ENCODE results near the gene GPC5.

- TF ChIP-seq CTCF (IDR thresholded peaks at IDR 0.05), result no peak
- no peak for TF ChIP-seq POLR2A (IDR thresholded peaks at IDR 0.05)
Observed at GRCh38 chr13:91657283-91657682, 258.9 kb downstream of the GPC5 start.
